Measurements from ENCODE around the gene FGF12. TPM values are rescaled to one million over a fixed set of nuclear protein-coding genes. Genes with fewer than 3 reads are reported as not detected.

The FGF12 gene
- total and polyA plus RNA-seq, 2 donors (not counting 1 experiment from before 2014, with no cell fraction given), result 0.17 TPM; not detected in 1

- Histone ChIP-seq H3K9me3 (ENCODE audit: control insufficient read depth, insufficient read depth, low read depth, low read length) (no peaks in the 10 kb centered on the region), H3K9ac (ENCODE audit: insufficient read depth, low read length) (no peak overlapping the region), H3K36me3 (ENCODE audit: control insufficient read depth, insufficient read depth, low read length) (no peaks in the 10 kb centered on the region), H3K27me3 (ENCODE audit: control insufficient read depth, insufficient read depth, low read length) (no peaks in the 10 kb centered on the region), H4K20me1 (ENCODE audit: control insufficient read depth, extremely low read depth, insufficient read depth, low read length) (no peaks in the 10 kb centered on the region), H3K27ac (ENCODE audit: insufficient read depth, low read length) (no peak overlapping the region), H3K4me2 (ENCODE audit: extremely low read depth, insufficient read depth, low read length) (no peak overlapping the region), H2AFZ (ENCODE audit: low read length) (no peak overlapping the region), H3K79me2 (ENCODE audit: control insufficient read depth, insufficient read depth, low read length) (no peaks in the 10 kb centered on the region), H3K4me3 (replicated peaks in 1 of 4; ENCODE audit: control extremely low read depth in 1 of 4, insufficient read depth in 1 of 4, low read depth in 3 of 4, low read length in 4 of 4) (no peak overlapping the region), H3K4me1 (ENCODE audit: control insufficient read depth, extremely low read depth, insufficient read depth, low read length) (no peaks in the 10 kb centered on the region)
- TF ChIP-seq CTCF (conservative IDR thresholded peaks at IDR 0.05 in 1 of 2, IDR thresholded peaks at IDR 0.05 in 1 of 2; ENCODE audit: low read depth in 1 of 2, low read length in 2 of 2) (no peak), EZH2 (IDR thresholded peaks at IDR 0.05; ENCODE audit: low read length, missing control alignments) (no peak)
- DNase-seq (ENCODE audit: low read depth in 2 of 2), result no peak
Observed at GRCh38 chr3:192181151-192181550, 546.2 kb downstream of the FGF12 start.

DNA sequence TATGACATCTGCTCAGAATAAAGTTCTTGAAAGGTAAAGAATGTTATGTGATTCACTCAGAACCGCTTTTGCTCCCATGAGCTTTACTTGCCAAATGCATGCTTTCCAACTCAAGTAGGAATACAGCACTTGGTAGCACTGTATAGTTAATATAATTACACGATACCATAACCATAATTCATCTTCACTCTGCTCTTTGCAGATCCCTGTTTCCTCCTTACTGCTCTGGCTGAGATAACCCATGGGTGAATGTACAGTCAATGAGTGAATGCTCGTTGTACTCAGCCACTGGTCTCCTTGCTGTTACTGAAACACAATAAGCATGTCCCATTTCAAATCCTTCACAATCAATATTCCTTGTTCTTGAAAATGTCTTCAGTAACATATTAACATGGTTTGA is 550.0 kb downstream of the FGF12 start:
- no peaks in the 10 kb centered on the region for H3K4me1 ChIP-seq (ENCODE audit: control insufficient read depth, extremely low read depth, insufficient read depth, low read length)
- H3K9ac ChIP-seq (ENCODE audit: insufficient read depth, low read length), result no peak overlapping the region
- no peaks in the 10 kb centered on the region for H3K79me2 ChIP-seq (ENCODE audit: control insufficient read depth, insufficient read depth, low read length)
- no peak overlapping the region for H2AFZ ChIP-seq (ENCODE audit: low read length)
- no peak overlapping the region for H3K4me2 ChIP-seq (ENCODE audit: extremely low read depth, insufficient read depth, low read length)
- no peaks in the 10 kb centered on the region for H3K27me3 ChIP-seq (ENCODE audit: control insufficient read depth, insufficient read depth, low read length)
- no peak overlapping the region for H3K4me3 ChIP-seq (replicated peaks in 1 of 4; ENCODE audit: control extremely low read depth in 1 of 4, insufficient read depth in 1 of 4, low read depth in 3 of 4, low read length in 4 of 4)
- DNase-seq (ENCODE audit: low read depth in 2 of 2), result no peak
- no peaks in the 10 kb centered on the region for H3K9me3 ChIP-seq (ENCODE audit: control insufficient read depth, insufficient read depth, low read depth, low read length)
- TF ChIP-seq EZH2 (IDR thresholded peaks at IDR 0.05; ENCODE audit: low read length, missing control alignments) (no peak), CTCF (conservative IDR thresholded peaks at IDR 0.05 in 1 of 2, IDR thresholded peaks at IDR 0.05 in 1 of 2; ENCODE audit: low read depth in 1 of 2, low read length in 2 of 2) (no peak)
- H3K36me3 ChIP-seq (ENCODE audit: control insufficient read depth, insufficient read depth, low read length), result no peaks in the 10 kb centered on the region
- H4K20me1 ChIP-seq (ENCODE audit: control insufficient read depth, extremely low read depth, insufficient read depth, low read length), result no peaks in the 10 kb centered on the region
- H3K27ac ChIP-seq (ENCODE audit: insufficient read depth, low read length), result no peak overlapping the region

DNA sequence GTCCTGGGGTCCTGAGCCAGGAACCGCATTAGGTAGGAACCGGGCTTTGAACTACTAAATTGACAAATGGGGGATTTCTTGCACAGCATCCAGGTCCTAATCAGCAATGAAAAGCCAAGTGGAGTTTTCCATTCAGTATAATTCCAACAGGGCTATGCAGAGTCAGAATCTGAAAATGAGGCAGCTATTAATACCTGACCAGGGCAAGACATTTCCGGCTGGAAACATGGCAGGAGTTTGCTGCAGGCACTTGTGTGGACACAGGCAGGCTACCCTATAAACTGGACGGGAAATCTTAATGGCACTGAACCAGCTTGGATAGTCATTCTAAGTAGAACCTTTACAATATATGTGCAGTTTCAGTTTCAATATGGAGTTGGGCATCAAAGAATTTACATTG is 553.1 kb downstream of the FGF12 start:
- no peaks in the 10 kb centered on the region for H4K20me1 ChIP-seq (ENCODE audit: control insufficient read depth, extremely low read depth, insufficient read depth, low read length)

More for the DNA sequence above, 553.1 kb downstream of the FGF12 start:
- Histone ChIP-seq H3K4me3 (replicated peaks in 1 of 4; ENCODE audit: control extremely low read depth in 1 of 4, insufficient read depth in 1 of 4, low read depth in 3 of 4, low read length in 4 of 4) (no peak overlapping the region), H3K36me3 (ENCODE audit: control insufficient read depth, insufficient read depth, low read length) (no peaks in the 10 kb centered on the region), H3K9ac (ENCODE audit: insufficient read depth, low read length) (no peak overlapping the region), H3K79me2 (ENCODE audit: control insufficient read depth, insufficient read depth, low read length) (no peaks in the 10 kb centered on the region), H3K9me3 (ENCODE audit: control insufficient read depth, insufficient read depth, low read depth, low read length) (no peaks in the 10 kb centered on the region), H3K27me3 (ENCODE audit: control insufficient read depth, insufficient read depth, low read length) (no peaks in the 10 kb centered on the region), H3K27ac (ENCODE audit: insufficient read depth, low read length) (no peak overlapping the region), H3K4me2 (ENCODE audit: extremely low read depth, insufficient read depth, low read length) (no peak overlapping the region), H2AFZ (ENCODE audit: low read length) (no peak overlapping the region), H3K4me1 (ENCODE audit: control insufficient read depth, extremely low read depth, insufficient read depth, low read length) (no peaks in the 10 kb centered on the region)
- DNase-seq (ENCODE audit: low read depth in 2 of 2), result no peak
- TF ChIP-seq EZH2 (IDR thresholded peaks at IDR 0.05; ENCODE audit: low read length, missing control alignments), result no peak
- no peak for TF ChIP-seq CTCF (conservative IDR thresholded peaks at IDR 0.05 in 1 of 2, IDR thresholded peaks at IDR 0.05 in 1 of 2; ENCODE audit: low read depth in 1 of 2, low read length in 2 of 2)
